Sigmoid colon (tissue), 4 donors: Measurements from ENCODE around the gene KRT7.

Experiments
- EP300 ChIP-seq, 4 donors: sonication (generic); formaldehyde crosslinking; IDR thresholded peaks; one replicate each; pipeline ENCODE4 v1.6.1; 2017; ENCODE audit warnings: antibody characterized with exemption in 4 of 4
- POLR2A ChIP-seq, 2 donors: fragments of 450-650 bp; IDR thresholded peaks; one replicate each; pipeline ENCODE4 v1.6.1; 2016; ENCODE audit warnings: antibody characterized with exemption in 2 of 2, mild to moderate bottlenecking in 2 of 2, moderate library complexity in 2 of 2
- TF ChIP-seq, protein P1 (sequence below), 4 experiments: fragments of 450-650 bp in 3 of 4; fragments of 200-600 bp in 1 of 4; IDR thresholded peaks; one replicate each; pipeline ENCODE4 v1.5.1; 2016 to 2019; ENCODE audit warnings: antibody characterized with exemption in 4 of 4, mild to moderate bottlenecking in 3 of 4, moderate library complexity in 2 of 4

DNA sequence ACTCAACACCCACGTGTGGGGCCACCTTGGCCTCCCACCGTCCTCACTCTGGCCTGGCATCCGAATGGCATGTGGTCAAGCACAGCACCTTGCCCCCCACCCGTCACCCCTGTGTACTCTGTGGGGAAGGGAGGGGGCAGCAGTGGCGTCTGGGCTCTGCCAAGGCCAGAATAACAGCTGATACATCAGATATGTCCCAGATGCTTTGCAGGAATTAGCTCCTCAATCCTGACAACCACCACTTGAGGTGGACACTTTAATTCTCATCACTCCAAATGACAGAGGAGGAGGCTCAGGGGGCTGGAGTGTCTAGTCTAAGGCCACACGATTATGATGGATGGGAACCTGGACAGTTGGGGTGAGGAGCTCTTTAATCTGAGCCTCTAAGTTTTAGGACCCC lies 39.5 kb upstream of the KRT7 start:
- TF ChIP-seq, protein P1, sequence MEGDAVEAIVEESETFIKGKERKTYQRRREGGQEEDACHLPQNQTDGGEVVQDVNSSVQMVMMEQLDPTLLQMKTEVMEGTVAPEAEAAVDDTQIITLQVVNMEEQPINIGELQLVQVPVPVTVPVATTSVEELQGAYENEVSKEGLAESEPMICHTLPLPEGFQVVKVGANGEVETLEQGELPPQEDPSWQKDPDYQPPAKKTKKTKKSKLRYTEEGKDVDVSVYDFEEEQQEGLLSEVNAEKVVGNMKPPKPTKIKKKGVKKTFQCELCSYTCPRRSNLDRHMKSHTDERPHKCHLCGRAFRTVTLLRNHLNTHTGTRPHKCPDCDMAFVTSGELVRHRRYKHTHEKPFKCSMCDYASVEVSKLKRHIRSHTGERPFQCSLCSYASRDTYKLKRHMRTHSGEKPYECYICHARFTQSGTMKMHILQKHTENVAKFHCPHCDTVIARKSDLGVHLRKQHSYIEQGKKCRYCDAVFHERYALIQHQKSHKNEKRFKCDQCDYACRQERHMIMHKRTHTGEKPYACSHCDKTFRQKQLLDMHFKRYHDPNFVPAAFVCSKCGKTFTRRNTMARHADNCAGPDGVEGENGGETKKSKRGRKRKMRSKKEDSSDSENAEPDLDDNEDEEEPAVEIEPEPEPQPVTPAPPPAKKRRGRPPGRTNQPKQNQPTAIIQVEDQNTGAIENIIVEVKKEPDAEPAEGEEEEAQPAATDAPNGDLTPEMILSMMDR (IDR thresholded peaks at IDR 0.05) = no peak
- TF ChIP-seq POLR2A (IDR thresholded peaks at IDR 0.05) = no peak
- TF ChIP-seq EP300 (IDR thresholded peaks at IDR 0.05) = no peak
